Right lobe of liver (tissue), 6 donors: ENCODE results near the gene RAD9A. TPM values are rescaled to one million over a fixed set of nuclear protein-coding genes. Genes with fewer than 3 reads are reported as not detected.
A peak's percentile ranks its signal among the peaks of the same experiment; 100 is the strongest.

Experiments used
- ATAC-seq, 4 donors: fragments of 200-7000 bp; cut with Tn5 transposase; one replicate each; pipeline ENCODE4 v1.9.1; 2020; ENCODE audit warnings: mild to moderate bottlenecking in 4 of 4, moderate library complexity in 4 of 4
- DNase-seq, 3 donors: peaks; one replicate each; pipeline ENCODE4 v3.0.0-alpha.2; 2020
- H3K27ac ChIP-seq, 3 donors: fragments of 200-600 bp; one replicate each; pipeline ENCODE4 v1.8.0; 2022
- H3K27me3 ChIP-seq, 2 donors: fragments of 200-600 bp; one replicate each; pipeline ENCODE4 v1.8.0; 2022
- H3K36me3 ChIP-seq, 4 donors: fragments of 200-600 bp; sonication (generic) in 1 of 4; one replicate each; pipeline versions ENCODE4 v1.5.1 to v1.8.0; 2017 to 2022; ENCODE audit warnings: control low read depth in 1 of 4
- H3K4me1 ChIP-seq, 4 donors: fragments of 200-600 bp; sonication (generic) in 1 of 4; one replicate each; pipeline versions ENCODE4 v1.5.1 to v1.8.0; 2017 to 2022; ENCODE audit warnings: control low read depth in 1 of 4
- H3K4me3 ChIP-seq, 3 donors: fragments of 200-600 bp; one replicate each; pipeline ENCODE4 v1.8.0; 2022
- H3K9me3 ChIP-seq, 4 donors: fragments of 200-600 bp; sonication (generic) in 1 of 4; one replicate each; pipeline versions ENCODE4 v1.5.1 to v1.8.0; 2017 to 2022; ENCODE audit warnings: control low read depth in 1 of 4
- POLR2A ChIP-seq: fragments of 450-650 bp; IDR thresholded peaks from one replicate; pipeline ENCODE4 v1.6.1; 2017; ENCODE audit warnings: antibody characterized with exemption, mild to moderate bottlenecking
- WGBS: methylation state at CpG from one replicate; pipeline ENCODE4 v1.1.6; 2018; ENCODE audit warnings: low coverage, low lambda C conversion rate; ENCODE audit not compliant: insufficient coverage; ENCODE audit errors: missing lambda C conversion rate; 5-methylcytosine and 5-hydroxymethylcytosine counted together
- intact Hi-C, 2 donors: fragments of 100-400 bp; cut with DNase I; formaldehyde crosslinking; loops; one replicate each; pipeline versions ENCODE4 v1.11.2 to v1.14.1; 2022
- total RNA-seq, 6 experiments: library from RNA; depleted of rRNA in 2 of 6; stranded (reverse); fragments of >200 nt in 2 of 6; fragmentation: NEBNext Ultra II Directional in 3 of 6; extraction: Animal tissue kit (Norgen Biotek cat#: 25700) in 3 of 6; gene quantifications; one replicate each; pipeline versions ENCODE4 v1.1.0 to v1.2.4, GENCODE V29; 2016 to 2023
- TF ChIP-seq, protein P1 (sequence below), 4 donors: fragments of 200-600 bp in 3 of 4; fragments of 450-650 bp in 1 of 4; IDR thresholded peaks; one replicate each; pipeline versions ENCODE4 v1.5.1 to v1.8.0; 2016 to 2022; ENCODE audit warnings: antibody characterized with exemption in 4 of 4, mild to moderate bottlenecking in 2 of 4
- donor health status: DM: no; HTN: yes; CAD: no.
- donor health status: DM: no; HTN: no; CAD: no.
- donor health status: DM: no; HTN: no; CAD: no.
- donor health status: DM: no; HTN: yes; CAD: no.
- donor health status: DM: no; HTN: yes; CAD: no.

The RAD9A gene
- total RNA-seq, 6 experiments from 2014 or later: 5.3 to 13.2 (median 6.2) TPM

DNA sequence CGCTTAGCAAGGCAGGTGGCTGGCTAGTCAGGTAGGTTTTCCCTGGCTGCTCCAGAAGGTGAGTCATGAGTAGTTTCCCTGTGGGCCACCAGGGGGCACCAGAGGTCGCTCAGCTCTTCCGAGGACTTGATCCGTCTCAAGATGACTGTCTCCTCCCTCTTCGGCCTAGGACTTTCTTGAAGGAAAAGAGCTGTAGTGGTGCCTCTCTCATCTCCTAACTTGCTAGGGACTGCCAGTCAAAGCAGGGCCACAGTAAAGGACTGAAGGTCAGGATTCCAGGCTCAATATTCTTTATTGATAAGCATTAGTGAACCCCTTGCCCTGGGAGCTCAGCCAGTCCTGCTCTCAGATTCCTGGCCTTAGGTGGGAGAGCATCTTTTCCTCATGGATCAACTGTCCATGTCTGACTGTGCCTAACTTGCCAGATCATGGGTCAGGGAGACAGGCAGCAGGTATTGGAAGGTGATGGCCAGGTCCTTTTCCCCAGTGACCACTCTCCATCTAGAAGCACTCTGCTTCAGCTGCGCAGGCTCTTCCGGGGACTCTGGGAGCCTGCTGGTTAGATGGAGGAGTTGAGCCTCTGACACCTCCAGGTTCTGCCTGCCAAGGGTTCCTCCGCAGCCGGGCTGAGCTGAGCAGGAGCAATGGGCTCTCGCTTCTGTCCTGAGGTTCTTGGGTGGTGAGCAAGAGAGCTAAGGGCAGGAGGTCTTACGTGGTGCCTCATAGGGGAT lies 40.3 kb upstream of the RAD9A start:
- no peaks in the 10 kb centered on the region for H3K36me3 ChIP-seq
- no peaks in the 10 kb centered on the region for H3K27me3 ChIP-seq
- peak overlapping the region in 1 of 3 donors; percentile 79 for H3K4me3 ChIP-seq
- TF ChIP-seq POLR2A: no peak
- TF ChIP-seq, protein P1, sequence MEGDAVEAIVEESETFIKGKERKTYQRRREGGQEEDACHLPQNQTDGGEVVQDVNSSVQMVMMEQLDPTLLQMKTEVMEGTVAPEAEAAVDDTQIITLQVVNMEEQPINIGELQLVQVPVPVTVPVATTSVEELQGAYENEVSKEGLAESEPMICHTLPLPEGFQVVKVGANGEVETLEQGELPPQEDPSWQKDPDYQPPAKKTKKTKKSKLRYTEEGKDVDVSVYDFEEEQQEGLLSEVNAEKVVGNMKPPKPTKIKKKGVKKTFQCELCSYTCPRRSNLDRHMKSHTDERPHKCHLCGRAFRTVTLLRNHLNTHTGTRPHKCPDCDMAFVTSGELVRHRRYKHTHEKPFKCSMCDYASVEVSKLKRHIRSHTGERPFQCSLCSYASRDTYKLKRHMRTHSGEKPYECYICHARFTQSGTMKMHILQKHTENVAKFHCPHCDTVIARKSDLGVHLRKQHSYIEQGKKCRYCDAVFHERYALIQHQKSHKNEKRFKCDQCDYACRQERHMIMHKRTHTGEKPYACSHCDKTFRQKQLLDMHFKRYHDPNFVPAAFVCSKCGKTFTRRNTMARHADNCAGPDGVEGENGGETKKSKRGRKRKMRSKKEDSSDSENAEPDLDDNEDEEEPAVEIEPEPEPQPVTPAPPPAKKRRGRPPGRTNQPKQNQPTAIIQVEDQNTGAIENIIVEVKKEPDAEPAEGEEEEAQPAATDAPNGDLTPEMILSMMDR (IDR thresholded peaks at IDR 0.05): peak; percentile 83 to 96 (median 94)
- H3K27ac ChIP-seq: peak overlapping the region in 2 of 3 donors; percentile 18 to 22
- H3K9me3 ChIP-seq: no peaks in the 10 kb centered on the region
- H3K4me1 ChIP-seq: peaks cover 2 to 40% (median 21%) of the 10 kb centered on the region in 4 donors
- DNase-seq (peak in 1 of 3 donors; percentile 43), ATAC-seq (peak in 2 of 4 donors; percentile 6 to 14)
- intact Hi-C loops: no loop called here
- 100% methylated on average over 4 of the region's 11 CpGs for WGBS

DNA sequence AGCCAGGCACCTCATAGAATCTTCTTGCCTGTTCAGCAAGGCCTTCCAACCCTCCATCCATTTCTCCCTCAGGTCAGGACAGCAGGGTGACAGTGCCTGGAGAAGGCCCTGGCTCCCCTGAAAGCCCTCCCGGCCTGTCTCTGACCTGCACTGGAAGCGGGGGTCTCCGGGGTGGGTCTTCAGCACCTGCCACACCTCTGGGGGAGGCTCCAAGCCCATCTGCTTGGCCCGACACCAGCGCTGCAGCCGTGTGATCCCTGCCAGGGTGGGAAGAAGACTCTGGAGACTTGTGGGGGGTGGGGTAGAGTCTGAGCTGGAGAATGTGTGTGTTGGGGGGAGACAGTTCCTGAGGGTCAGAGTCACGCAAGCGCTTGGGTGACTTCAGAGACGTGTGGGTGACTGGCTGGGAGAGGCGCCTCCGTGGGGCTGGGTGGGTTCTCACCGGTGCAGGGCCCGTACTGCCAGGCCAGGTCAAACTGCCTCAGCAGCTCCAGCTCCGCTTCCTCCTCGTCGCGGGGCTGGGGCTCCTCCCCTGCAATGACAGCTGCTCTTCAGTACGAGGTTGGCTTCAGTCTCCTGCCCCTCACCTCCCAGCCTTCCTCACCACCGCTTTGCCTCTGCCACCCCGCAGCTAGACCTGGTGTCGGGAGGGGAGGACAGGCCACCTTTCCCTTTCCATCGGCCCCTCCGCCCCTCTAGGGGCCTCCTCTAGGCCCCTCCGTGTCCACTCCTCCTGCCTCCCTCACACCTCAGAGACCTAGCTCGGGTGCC lies 39.1 kb upstream of the RAD9A start:
- WGBS: 15% methylated on average over 11 of the region's 25 CpGs
- no peaks in the 10 kb centered on the region for H3K27me3 ChIP-seq
- H3K36me3 ChIP-seq: no peaks in the 10 kb centered on the region
- peak in 2 of 3 donors; percentile 61 to 73 for DNase-seq
- H3K27ac ChIP-seq: peak overlapping the region; percentile 97 to 99 (median 98)
- peak; percentile 1 to 26 (median 12) for ATAC-seq
- intact Hi-C loops: no loop called here
- peaks cover 2 to 40% (median 21%) of the 10 kb centered on the region in 4 donors for H3K4me1 ChIP-seq
- no peaks in the 10 kb centered on the region for H3K9me3 ChIP-seq
- peak overlapping the region; percentile 79 to 95 (median 82) for H3K4me3 ChIP-seq
- TF ChIP-seq, protein P1 (IDR thresholded peaks at IDR 0.05): no peak
- TF ChIP-seq POLR2A: no peak

DNA sequence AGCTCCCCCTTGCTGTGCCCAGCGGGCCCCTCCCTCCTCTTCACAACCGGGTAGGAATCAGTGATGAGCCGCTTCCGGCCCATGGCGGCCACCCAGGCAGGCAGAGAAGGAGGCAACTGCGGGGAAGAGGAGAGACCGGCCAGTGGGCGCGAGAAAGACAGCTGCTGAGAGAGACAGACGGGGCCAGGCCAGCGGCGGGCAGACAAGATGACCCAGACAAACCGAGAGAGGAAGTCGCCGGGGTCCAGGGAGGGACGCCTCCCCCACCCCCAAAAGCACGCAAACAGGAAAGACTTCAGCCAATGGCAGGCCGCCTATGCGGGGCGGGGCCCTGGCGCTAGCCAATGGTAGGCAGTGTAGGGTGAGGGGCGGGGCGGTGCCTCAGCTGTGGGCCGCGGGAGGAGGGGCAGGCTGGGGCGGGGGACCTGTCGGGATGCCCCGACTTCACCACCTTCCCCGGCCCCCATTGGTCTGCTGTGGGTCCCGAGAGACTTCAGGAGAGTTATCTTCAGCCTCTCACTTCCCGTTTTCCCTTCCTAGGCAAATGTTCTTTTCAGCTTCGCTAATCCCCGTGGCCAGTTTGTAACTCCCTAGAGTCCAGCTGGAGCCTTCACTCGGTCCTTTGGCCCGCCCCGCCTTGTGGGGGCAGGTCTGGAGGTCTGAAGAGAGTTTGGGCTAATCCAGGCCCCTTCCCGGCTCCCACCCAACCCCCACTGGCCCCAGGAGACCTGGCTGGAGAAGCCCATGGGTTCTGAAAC lies 38.3 kb upstream of the RAD9A start, which contains the start of gene POLD4:
Gene POLD4 (minus strand): TSS at position 230 of the 758 bp plus-strand sequence. CDS start 147 bp downstream, at position 83.
- Histone ChIP-seq H3K4me3 (peak within 1 kb of the TSS; percentile 79 to 95 (median 82)), H3K9me3 (no peaks in the 10 kb centered on the region), H3K36me3 (no peaks in the 10 kb centered on the region), H3K27me3 (no peaks in the 10 kb centered on the region), H3K27ac (peak within 1 kb of the TSS; percentile 97 to 99 (median 98)), H3K4me1 (peaks cover 2 to 40% (median 21%) of the 10 kb centered on the region in 4 donors)
- 0% methylated on average over 20 of the region's 37 CpGs for WGBS
- intact Hi-C loops: no loop called here
- DNase-seq (peak; percentile 99 to 100 (median 99)), ATAC-seq (peak; percentile 77 to 91 (median 88))
- TF ChIP-seq POLR2A: peak; percentile 98
- TF ChIP-seq, protein P1 (IDR thresholded peaks at IDR 0.05): no peak
